GM23338 (cell line): ENCODE results near the gene DCLK1. TPM values are rescaled to one million over a fixed set of nuclear protein-coding genes. Genes with fewer than 3 reads are reported as not detected.

Experiments used
- ATAC-seq: fragments of 200-7000 bp; cut with Tn5 transposase; 3 replicates; pipeline ENCODE4 v1.9.1; 2020
- DNase-seq: peaks from one replicate; pipeline ENCODE4 v3.0.0-alpha.2; 2015; ENCODE audit warnings: low spot score
- H2AFZ ChIP-seq: fragments of 200-600 bp; sonication (generic); 2 replicates; pipeline ENCODE4 v1.8.0; 2016; ENCODE audit warnings: antibody characterized with exemption, mild to moderate bottlenecking, moderate library complexity
- H3F3A ChIP-seq: fragments of 200-600 bp; sonication (generic); replicated peaks from 2 replicates; pipeline ENCODE4 v1.8.0; 2017; ENCODE audit warnings: antibody characterized with exemption, mixed run types, low read depth
- H3K27ac ChIP-seq: fragments of 200-600 bp; sonication (generic); 2 replicates; pipeline ENCODE4 v1.6.1; 2016; ENCODE audit warnings: low read depth
- H3K27me3 ChIP-seq: fragments of 200-600 bp; sonication (generic); 2 replicates; pipeline ENCODE4 v1.8.0; 2016; ENCODE audit warnings: mild to moderate bottlenecking, mixed run types, moderate library complexity; ENCODE audit not compliant: insufficient read depth
- H3K36me3 ChIP-seq: fragments of 200-600 bp; sonication (generic); 2 replicates; pipeline ENCODE4 v1.8.0; 2016; ENCODE audit warnings: mild to moderate bottlenecking; ENCODE audit not compliant: insufficient read depth
- H3K4me1 ChIP-seq: fragments of 200-600 bp; sonication (generic); 2 replicates; pipeline ENCODE4 v1.8.0; 2016; ENCODE audit warnings: mild to moderate bottlenecking, moderate library complexity; ENCODE audit not compliant: insufficient read depth
- H3K4me2 ChIP-seq: fragments of 200-600 bp; sonication (generic); 2 replicates; pipeline ENCODE4 v1.7.1; 2017; ENCODE audit warnings: mixed run types
- H3K4me3 ChIP-seq: fragments of 200-600 bp; sonication (generic); 2 replicates; pipeline ENCODE4 v1.6.1; 2016; ENCODE audit warnings: mixed run types
- H3K79me2 ChIP-seq: fragments of 200-600 bp; sonication (generic); replicated peaks from 2 replicates; pipeline ENCODE4 v1.8.0; 2017; ENCODE audit warnings: mild to moderate bottlenecking; ENCODE audit not compliant: insufficient read depth
- H3K9me2 ChIP-seq: fragments of 200-600 bp; sonication (generic); 2 replicates; pipeline ENCODE4 v1.8.0; 2017; ENCODE audit not compliant: insufficient read depth
- H4K20me1 ChIP-seq: fragments of 200-600 bp; sonication (generic); replicated peaks from 2 replicates; pipeline ENCODE4 v1.8.0; 2017; ENCODE audit warnings: mild to moderate bottlenecking; ENCODE audit not compliant: insufficient read depth
- H3K27ac Mint-ChIP-seq: 2 replicates; pipeline ENCODE4 v1.8.0; 2020; ENCODE audit warnings: inconsistent platforms, mild to moderate bottlenecking, moderate library complexity, mixed read lengths
- H3K27me3 Mint-ChIP-seq: 3 replicates; pipeline ENCODE4 v1.8.0; 2022; ENCODE audit warnings: low read depth, mild to moderate bottlenecking, moderate library complexity, mixed read lengths, inconsistent platforms; ENCODE audit not compliant: insufficient read depth, poor library complexity
- H3K36me3 Mint-ChIP-seq: 3 replicates; pipeline ENCODE4 v1.8.0; 2021; ENCODE audit warnings: low read depth, mild to moderate bottlenecking, inconsistent platforms, moderate library complexity, mixed read lengths
- H3K4me1 Mint-ChIP-seq: 3 replicates; pipeline ENCODE4 v1.8.0; 2020; ENCODE audit warnings: mild to moderate bottlenecking, inconsistent platforms, mixed read lengths
- H3K4me3 Mint-ChIP-seq: 3 replicates; pipeline ENCODE4 v1.8.0; 2021; ENCODE audit warnings: moderate library complexity, mild to moderate bottlenecking, inconsistent platforms, mixed read lengths
- H3K9me3 Mint-ChIP-seq: 3 replicates; pipeline ENCODE4 v1.8.0; 2020; ENCODE audit warnings: moderate library complexity, mild to moderate bottlenecking, inconsistent platforms, mixed read lengths
- CREB1 ChIP-seq: fragments of 250-450 bp; sonication (Bioruptor Pico); IDR thresholded peaks from 2 replicates; pipeline ENCODE4 v1.5.0; 2020; ENCODE audit warnings: low read depth, mild to moderate bottlenecking, moderate library complexity
- JUNB ChIP-seq: IDR thresholded peaks from one replicate; pipeline ENCODE4 v1.6.1; 2016; ENCODE audit warnings: antibody characterized with exemption; ENCODE audit not compliant: unreplicated experiment
- NANOG ChIP-seq: IDR thresholded peaks from 2 replicates; pipeline ENCODE4 v1.6.1; 2016; ENCODE audit warnings: antibody characterized with exemption, borderline replicate concordance
- polyA plus RNA-seq: library from polyadenylated mRNA; unstranded; fragments of >200 nt; fragmentation: Nextera tagmentation; extraction: Ambion mirVana; gene quantifications from 2 replicates; pipeline ENCODE4 v1.2.1, GENCODE V29; 2016
- total RNA-seq: library from RNA; depleted of rRNA; stranded (reverse); fragments of >200 nt; shearing (Covaris generic); gene quantifications from 2 replicates; pipeline ENCODE4 v1.2.3, GENCODE V29; 2014
- TF ChIP-seq, protein P1 (sequence below): IDR thresholded peaks from one replicate; pipeline ENCODE4 v1.6.1; 2018; ENCODE audit warnings: antibody characterized with exemption; ENCODE audit not compliant: unreplicated experiment
- TF ChIP-seq, protein P2 (sequence below), 2 experiments: fragments of 200-600 bp in 1 of 2; sonication (generic) in 1 of 2; conservative IDR thresholded peaks; 2 replicates each; pipeline versions ENCODE4 v1.5.1 to v1.6.1; 2016 to 2017; ENCODE audit warnings: antibody characterized with exemption in 2 of 2, low read depth in 2 of 2, mild to moderate bottlenecking in 2 of 2, moderate library complexity in 1 of 2
- TF ChIP-seq, protein P3 (sequence below): IDR thresholded peaks from 2 replicates; pipeline ENCODE4 v1.6.1; 2016; ENCODE audit warnings: antibody characterized with exemption
- TF ChIP-seq, protein P4 (sequence below): fragments of 250-450 bp; sonication (Bioruptor Pico); IDR thresholded peaks from 2 replicates; pipeline ENCODE4 v1.5.0; 2020; ENCODE audit warnings: mild to moderate bottlenecking, moderate library complexity

DCLK1 gene
- total and polyA plus RNA-seq, 2 experiments from 2014 or later: 13.1 to 57.7 TPM

DNA sequence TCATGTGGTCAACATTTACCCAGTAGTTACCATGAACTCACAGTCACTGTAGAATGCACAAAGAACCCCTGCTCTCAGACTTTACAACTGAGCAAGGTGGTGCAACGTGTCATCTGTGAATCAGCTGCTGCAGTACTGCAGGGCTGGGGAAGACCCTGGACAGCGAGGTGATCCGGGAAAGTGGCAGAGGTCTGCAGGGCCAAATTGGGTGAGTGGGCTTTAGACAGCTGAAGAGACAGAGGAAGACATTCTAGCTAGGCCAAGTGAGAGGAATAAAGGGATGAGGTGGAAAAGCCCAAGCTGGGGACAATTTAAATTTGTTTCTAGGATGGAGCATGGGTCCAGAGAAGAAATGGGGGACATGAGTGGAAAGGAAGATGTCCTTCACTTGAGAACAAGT is 270.5 kb downstream of the DCLK1 start:
- TF ChIP-seq NANOG (no peak), JUNB (no peak), CREB1 (no peak)
- TF ChIP-seq, protein P1, sequence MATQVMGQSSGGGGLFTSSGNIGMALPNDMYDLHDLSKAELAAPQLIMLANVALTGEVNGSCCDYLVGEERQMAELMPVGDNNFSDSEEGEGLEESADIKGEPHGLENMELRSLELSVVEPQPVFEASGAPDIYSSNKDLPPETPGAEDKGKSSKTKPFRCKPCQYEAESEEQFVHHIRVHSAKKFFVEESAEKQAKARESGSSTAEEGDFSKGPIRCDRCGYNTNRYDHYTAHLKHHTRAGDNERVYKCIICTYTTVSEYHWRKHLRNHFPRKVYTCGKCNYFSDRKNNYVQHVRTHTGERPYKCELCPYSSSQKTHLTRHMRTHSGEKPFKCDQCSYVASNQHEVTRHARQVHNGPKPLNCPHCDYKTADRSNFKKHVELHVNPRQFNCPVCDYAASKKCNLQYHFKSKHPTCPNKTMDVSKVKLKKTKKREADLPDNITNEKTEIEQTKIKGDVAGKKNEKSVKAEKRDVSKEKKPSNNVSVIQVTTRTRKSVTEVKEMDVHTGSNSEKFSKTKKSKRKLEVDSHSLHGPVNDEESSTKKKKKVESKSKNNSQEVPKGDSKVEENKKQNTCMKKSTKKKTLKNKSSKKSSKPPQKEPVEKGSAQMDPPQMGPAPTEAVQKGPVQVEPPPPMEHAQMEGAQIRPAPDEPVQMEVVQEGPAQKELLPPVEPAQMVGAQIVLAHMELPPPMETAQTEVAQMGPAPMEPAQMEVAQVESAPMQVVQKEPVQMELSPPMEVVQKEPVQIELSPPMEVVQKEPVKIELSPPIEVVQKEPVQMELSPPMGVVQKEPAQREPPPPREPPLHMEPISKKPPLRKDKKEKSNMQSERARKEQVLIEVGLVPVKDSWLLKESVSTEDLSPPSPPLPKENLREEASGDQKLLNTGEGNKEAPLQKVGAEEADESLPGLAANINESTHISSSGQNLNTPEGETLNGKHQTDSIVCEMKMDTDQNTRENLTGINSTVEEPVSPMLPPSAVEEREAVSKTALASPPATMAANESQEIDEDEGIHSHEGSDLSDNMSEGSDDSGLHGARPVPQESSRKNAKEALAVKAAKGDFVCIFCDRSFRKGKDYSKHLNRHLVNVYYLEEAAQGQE: no peak
- TF ChIP-seq, protein P2, sequence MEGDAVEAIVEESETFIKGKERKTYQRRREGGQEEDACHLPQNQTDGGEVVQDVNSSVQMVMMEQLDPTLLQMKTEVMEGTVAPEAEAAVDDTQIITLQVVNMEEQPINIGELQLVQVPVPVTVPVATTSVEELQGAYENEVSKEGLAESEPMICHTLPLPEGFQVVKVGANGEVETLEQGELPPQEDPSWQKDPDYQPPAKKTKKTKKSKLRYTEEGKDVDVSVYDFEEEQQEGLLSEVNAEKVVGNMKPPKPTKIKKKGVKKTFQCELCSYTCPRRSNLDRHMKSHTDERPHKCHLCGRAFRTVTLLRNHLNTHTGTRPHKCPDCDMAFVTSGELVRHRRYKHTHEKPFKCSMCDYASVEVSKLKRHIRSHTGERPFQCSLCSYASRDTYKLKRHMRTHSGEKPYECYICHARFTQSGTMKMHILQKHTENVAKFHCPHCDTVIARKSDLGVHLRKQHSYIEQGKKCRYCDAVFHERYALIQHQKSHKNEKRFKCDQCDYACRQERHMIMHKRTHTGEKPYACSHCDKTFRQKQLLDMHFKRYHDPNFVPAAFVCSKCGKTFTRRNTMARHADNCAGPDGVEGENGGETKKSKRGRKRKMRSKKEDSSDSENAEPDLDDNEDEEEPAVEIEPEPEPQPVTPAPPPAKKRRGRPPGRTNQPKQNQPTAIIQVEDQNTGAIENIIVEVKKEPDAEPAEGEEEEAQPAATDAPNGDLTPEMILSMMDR (conservative IDR thresholded peaks at IDR 0.05; ENCODE audit: low read depth in 2 of 2): no peak
- TF ChIP-seq, protein P3, sequence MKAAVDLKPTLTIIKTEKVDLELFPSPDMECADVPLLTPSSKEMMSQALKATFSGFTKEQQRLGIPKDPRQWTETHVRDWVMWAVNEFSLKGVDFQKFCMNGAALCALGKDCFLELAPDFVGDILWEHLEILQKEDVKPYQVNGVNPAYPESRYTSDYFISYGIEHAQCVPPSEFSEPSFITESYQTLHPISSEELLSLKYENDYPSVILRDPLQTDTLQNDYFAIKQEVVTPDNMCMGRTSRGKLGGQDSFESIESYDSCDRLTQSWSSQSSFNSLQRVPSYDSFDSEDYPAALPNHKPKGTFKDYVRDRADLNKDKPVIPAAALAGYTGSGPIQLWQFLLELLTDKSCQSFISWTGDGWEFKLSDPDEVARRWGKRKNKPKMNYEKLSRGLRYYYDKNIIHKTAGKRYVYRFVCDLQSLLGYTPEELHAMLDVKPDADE: no peak
- TF ChIP-seq, protein P4, sequence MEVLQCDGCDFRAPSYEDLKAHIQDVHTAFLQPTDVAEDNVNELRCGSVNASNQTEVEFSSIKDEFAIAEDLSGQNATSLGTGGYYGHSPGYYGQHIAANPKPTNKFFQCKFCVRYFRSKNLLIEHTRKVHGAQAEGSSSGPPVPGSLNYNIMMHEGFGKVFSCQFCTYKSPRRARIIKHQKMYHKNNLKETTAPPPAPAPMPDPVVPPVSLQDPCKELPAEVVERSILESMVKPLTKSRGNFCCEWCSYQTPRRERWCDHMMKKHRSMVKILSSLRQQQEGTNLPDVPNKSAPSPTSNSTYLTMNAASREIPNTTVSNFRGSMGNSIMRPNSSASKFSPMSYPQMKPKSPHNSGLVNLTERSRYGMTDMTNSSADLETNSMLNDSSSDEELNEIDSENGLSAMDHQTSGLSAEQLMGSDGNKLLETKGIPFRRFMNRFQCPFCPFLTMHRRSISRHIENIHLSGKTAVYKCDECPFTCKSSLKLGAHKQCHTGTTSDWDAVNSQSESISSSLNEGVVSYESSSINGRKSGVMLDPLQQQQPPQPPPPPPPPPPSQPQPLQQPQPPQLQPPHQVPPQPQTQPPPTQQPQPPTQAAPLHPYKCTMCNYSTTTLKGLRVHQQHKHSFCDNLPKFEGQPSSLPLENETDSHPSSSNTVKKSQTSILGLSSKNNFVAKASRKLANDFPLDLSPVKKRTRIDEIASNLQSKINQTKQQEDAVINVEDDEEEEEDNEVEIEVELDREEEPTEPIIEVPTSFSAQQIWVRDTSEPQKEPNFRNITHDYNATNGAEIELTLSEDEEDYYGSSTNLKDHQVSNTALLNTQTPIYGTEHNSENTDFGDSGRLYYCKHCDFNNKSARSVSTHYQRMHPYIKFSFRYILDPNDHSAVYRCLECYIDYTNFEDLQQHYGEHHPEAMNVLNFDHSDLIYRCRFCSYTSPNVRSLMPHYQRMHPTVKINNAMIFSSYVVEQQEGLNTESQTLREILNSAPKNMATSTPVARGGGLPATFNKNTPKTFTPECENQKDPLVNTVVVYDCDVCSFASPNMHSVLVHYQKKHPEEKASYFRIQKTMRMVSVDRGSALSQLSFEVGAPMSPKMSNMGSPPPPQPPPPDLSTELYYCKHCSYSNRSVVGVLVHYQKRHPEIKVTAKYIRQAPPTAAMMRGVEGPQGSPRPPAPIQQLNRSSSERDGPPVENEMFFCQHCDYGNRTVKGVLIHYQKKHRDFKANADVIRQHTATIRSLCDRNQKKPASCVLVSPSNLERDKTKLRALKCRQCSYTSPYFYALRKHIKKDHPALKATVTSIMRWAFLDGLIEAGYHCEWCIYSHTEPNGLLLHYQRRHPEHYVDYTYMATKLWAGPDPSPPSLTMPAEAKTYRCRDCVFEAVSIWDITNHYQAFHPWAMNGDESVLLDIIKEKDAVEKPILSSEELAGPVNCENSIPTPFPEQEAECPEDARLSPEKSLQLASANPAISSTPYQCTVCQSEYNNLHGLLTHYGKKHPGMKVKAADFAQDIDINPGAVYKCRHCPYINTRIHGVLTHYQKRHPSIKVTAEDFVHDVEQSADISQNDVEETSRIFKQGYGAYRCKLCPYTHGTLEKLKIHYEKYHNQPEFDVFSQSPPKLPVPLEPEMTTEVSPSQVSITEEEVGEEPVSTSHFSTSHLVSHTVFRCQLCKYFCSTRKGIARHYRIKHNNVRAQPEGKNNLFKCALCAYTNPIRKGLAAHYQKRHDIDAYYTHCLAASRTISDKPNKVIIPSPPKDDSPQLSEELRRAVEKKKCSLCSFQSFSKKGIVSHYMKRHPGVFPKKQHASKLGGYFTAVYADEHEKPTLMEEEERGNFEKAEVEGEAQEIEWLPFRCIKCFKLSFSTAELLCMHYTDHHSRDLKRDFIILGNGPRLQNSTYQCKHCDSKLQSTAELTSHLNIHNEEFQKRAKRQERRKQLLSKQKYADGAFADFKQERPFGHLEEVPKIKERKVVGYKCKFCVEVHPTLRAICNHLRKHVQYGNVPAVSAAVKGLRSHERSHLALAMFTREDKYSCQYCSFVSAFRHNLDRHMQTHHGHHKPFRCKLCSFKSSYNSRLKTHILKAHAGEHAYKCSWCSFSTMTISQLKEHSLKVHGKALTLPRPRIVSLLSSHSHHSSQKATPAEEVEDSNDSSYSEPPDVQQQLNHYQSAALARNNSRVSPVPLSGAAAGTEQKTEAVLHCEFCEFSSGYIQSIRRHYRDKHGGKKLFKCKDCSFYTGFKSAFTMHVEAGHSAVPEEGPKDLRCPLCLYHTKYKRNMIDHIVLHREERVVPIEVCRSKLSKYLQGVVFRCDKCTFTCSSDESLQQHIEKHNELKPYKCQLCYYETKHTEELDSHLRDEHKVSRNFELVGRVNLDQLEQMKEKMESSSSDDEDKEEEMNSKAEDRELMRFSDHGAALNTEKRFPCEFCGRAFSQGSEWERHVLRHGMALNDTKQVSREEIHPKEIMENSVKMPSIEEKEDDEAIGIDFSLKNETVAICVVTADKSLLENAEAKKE (CRISPR knock-in tag): no peak
- Histone ChIP-seq H2AFZ (no peak overlapping the region), H3K79me2 (no peaks in the 10 kb centered on the region), H4K20me1 (no peaks in the 10 kb centered on the region), H3F3A (peaks cover 19% of the 10 kb centered on the region), H3K4me1 (peaks cover 44% of the 10 kb centered on the region), H3K36me3 (no peaks in the 10 kb centered on the region), H3K27ac (no peak overlapping the region), H3K9me2 (no peaks in the 10 kb centered on the region), H3K4me3 (no peak overlapping the region), H3K27me3 (no peaks in the 10 kb centered on the region), H3K4me2 (peak overlapping the region; percentile 32; the same call in 1 of the 2 replicates)
- Mint-ChIP-seq H3K9me3 (no peaks in the 10 kb centered on the region), H3K4me1 (peaks cover 53% of the 10 kb centered on the region), H3K27me3 (no peaks in the 10 kb centered on the region), H3K36me3 (no peaks in the 10 kb centered on the region), H3K4me3 (no peak overlapping the region), H3K27ac (no peak overlapping the region; the same call in 1 of the 2 replicates)
- DNase-seq (no peak), ATAC-seq (no peak)
